Keratinocyte (primary cell): ENCODE results near the gene IGFLR1. TPM values are rescaled to one million over a fixed set of nuclear protein-coding genes. Genes with fewer than 3 reads are reported as not detected.

Source experiments
- DNase-seq: peaks from one replicate; pipeline ENCODE4 v3.0.0-alpha.2; 2011; ENCODE audit warnings: low read depth, missing footprints, low spot score
- FAIRE-seq: peaks from 2 replicates; lab custom pipeline; 2011; peaks lifted over from hg19 to GRCh38; lab: Jason Lieb, UNC
- H2AFZ ChIP-seq: 2 replicates; pipeline ENCODE4 v1.6.0; 2012; ENCODE audit warnings: low read length, control low read depth, inconsistent platforms; ENCODE audit not compliant: control insufficient read depth
- H3K27ac ChIP-seq: 2 replicates; pipeline ENCODE4 v1.5.1; 2011; ENCODE audit warnings: low read length; ENCODE audit not compliant: control insufficient read depth, insufficient read depth
- H3K27me3 ChIP-seq: 3 replicates; pipeline ENCODE4 v1.6.0; 2011; ENCODE audit warnings: low read length; ENCODE audit not compliant: control insufficient read depth, insufficient read depth; ENCODE audit errors: extremely low read depth
- H3K36me3 ChIP-seq, 2 experiments: 2 replicates in 1 of 2; 3 replicates in 1 of 2; pipeline ENCODE4 v1.5.1; 2011; ENCODE audit warnings: low read length in 2 of 2, mild to moderate bottlenecking in 1 of 2; ENCODE audit not compliant: control insufficient read depth in 2 of 2, insufficient read depth in 2 of 2; ENCODE audit errors: extremely low read depth in 1 of 2
- H3K4me1 ChIP-seq: 3 replicates; pipeline ENCODE4 v1.5.1; 2011; ENCODE audit warnings: low read length; ENCODE audit not compliant: control insufficient read depth, insufficient read depth; ENCODE audit errors: extremely low read depth
- H3K4me2 ChIP-seq: 3 replicates; pipeline ENCODE4 v1.6.0; 2011; ENCODE audit warnings: low read depth, low read length; ENCODE audit not compliant: control insufficient read depth, insufficient read depth; ENCODE audit errors: extremely low read depth
- H3K4me3 ChIP-seq, 3 experiments: fragments of 200-600 bp in 1 of 3; sonication (generic) in 1 of 3; 2 replicates in 2 of 3; 3 replicates in 1 of 3; pipeline ENCODE4 v1.5.1; 2011 to 2016; ENCODE audit warnings: low read length in 3 of 3, mild to moderate bottlenecking in 3 of 3, control low read depth in 2 of 3, inconsistent platforms in 1 of 3, low read depth in 1 of 3, mixed read lengths in 1 of 3, mixed run types in 1 of 3, moderate library complexity in 1 of 3; ENCODE audit not compliant: control insufficient read depth in 2 of 3, insufficient read depth in 2 of 3; ENCODE audit errors: extremely low read depth in 1 of 3
- H3K79me2 ChIP-seq: 2 replicates; pipeline ENCODE4 v1.6.0; 2012; ENCODE audit warnings: low read length; ENCODE audit not compliant: control insufficient read depth, insufficient read depth
- H3K9ac ChIP-seq: 3 replicates; pipeline ENCODE4 v1.6.0; 2011; ENCODE audit warnings: low read length; ENCODE audit not compliant: control insufficient read depth, insufficient read depth; ENCODE audit errors: extremely low read depth
- H3K9me1 ChIP-seq: 3 replicates; pipeline ENCODE4 v1.6.0; 2011; ENCODE audit warnings: low read length; ENCODE audit not compliant: control insufficient read depth, insufficient read depth; ENCODE audit errors: extremely low read depth
- H3K9me3 ChIP-seq: 2 replicates; pipeline ENCODE4 v1.5.1; 2012; ENCODE audit warnings: low read depth, low read length; ENCODE audit not compliant: control insufficient read depth
- H4K20me1 ChIP-seq: 3 replicates; pipeline ENCODE4 v1.6.0; 2011; ENCODE audit warnings: low read length; ENCODE audit not compliant: control insufficient read depth, insufficient read depth; ENCODE audit errors: extremely low read depth
- EZH2 ChIP-seq: IDR thresholded peaks from one replicate; pipeline ENCODE4 v1.6.1; 2012; ENCODE audit warnings: inconsistent platforms, mild to moderate bottlenecking, low read length, moderate library complexity
- dilution Hi-C: fragments of 300-500 bp; cut with MboI; formaldehyde crosslinking; loops from one replicate; pipeline ENCODE4 v1.7.0; 2020; ENCODE audit warnings: low sequenced_read_pairs; ENCODE audit not compliant: extremely low pct_ligation_motif_present
- polyA plus RNA-seq, 5 experiments: library from polyadenylated mRNA; depleted of rRNA in 3 of 5; stranded (reverse) in 3 of 5; stranded (forward) in 1 of 5; unstranded in 1 of 5; fragments of >200 nt; gene quantifications; 1 replicate in 1 of 5; 2 replicates in 3 of 5; 3 replicates in 1 of 5; pipeline versions ENCODE4 v1.2.1 to v1.2.3, GENCODE V29; 2011 to 2012; ENCODE audit warnings: missing spikeins in 2 of 5, low read depth in 1 of 5, low replicate concordance in 1 of 5
- TF ChIP-seq, protein P1 (sequence below), 3 experiments: IDR thresholded peaks in 1 of 3; conservative IDR thresholded peaks in 1 of 3; optimal IDR thresholded peaks in 1 of 3; 2 replicates in 2 of 3; 3 replicates in 1 of 3; pipeline versions ENCODE3 to v1.5.1; 2011; ENCODE audit warnings: low read length in 3 of 3, mild to moderate bottlenecking in 3 of 3, moderate library complexity in 2 of 3, control low read depth in 1 of 3, inconsistent platforms in 1 of 3; ENCODE audit not compliant: insufficient read depth in 2 of 3; ENCODE audit errors: extremely low read depth in 1 of 3

IGFLR1 gene
- polyA plus RNA-seq, 1 donor (not counting 4 experiments of a cell fraction or from before 2014, with no cell fraction given): 0.34 TPM

GRCh38 chr19:35776102-35776788 is 34.0 kb upstream of the IGFLR1 start:
- Histone ChIP-seq H3K4me1 (peaks cover 4% of the 10 kb centered on the region), H3K9me3 (no peaks in the 10 kb centered on the region), H3K4me3 (peak overlapping the region in 2 of 3 experiments; percentile 45 to 60), H3K9me1 (no peaks in the 10 kb centered on the region), H3K9ac (no peak overlapping the region), H2AFZ (no peak overlapping the region), H3K27ac (no peak overlapping the region), H3K27me3 (no peaks in the 10 kb centered on the region), H3K79me2 (no peaks in the 10 kb centered on the region), H3K4me2 (peak overlapping the region; percentile 80), H3K36me3 (no peaks in the 10 kb centered on the region), H4K20me1 (no peaks in the 10 kb centered on the region)
- TF ChIP-seq EZH2: no peak
- TF ChIP-seq, protein P1, sequence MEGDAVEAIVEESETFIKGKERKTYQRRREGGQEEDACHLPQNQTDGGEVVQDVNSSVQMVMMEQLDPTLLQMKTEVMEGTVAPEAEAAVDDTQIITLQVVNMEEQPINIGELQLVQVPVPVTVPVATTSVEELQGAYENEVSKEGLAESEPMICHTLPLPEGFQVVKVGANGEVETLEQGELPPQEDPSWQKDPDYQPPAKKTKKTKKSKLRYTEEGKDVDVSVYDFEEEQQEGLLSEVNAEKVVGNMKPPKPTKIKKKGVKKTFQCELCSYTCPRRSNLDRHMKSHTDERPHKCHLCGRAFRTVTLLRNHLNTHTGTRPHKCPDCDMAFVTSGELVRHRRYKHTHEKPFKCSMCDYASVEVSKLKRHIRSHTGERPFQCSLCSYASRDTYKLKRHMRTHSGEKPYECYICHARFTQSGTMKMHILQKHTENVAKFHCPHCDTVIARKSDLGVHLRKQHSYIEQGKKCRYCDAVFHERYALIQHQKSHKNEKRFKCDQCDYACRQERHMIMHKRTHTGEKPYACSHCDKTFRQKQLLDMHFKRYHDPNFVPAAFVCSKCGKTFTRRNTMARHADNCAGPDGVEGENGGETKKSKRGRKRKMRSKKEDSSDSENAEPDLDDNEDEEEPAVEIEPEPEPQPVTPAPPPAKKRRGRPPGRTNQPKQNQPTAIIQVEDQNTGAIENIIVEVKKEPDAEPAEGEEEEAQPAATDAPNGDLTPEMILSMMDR (optimal IDR thresholded peaks at IDR 0.05 in 1 of 3, IDR thresholded peaks at IDR 0.05 in 1 of 3, conservative IDR thresholded peaks at IDR 0.05 in 1 of 3; ENCODE audit: extremely low read depth in 1 of 3, insufficient read depth in 2 of 3, low read length in 3 of 3): no peak
- DNase-seq (no peak), FAIRE-seq (no peak)
- dilution Hi-C loops: no loop called here

GRCh38 chr19:35775298-35776101 is 33.2 kb upstream of the IGFLR1 start, which contains the start of gene ARHGAP33:
TSS of gene ARHGAP33 (plus strand) at chr19:35775564. CDS start at chr19:35775659, 95 bp downstream.
- no peaks in the 10 kb centered on the region for H3K9me1 ChIP-seq
- dilution Hi-C loops: no loop called here
- no peaks in the 10 kb centered on the region for H4K20me1 ChIP-seq
- H3K4me3 ChIP-seq: peak within 1 kb of the TSS; percentile 45 to 60 (median 58)
- peak within 1 kb of the TSS; percentile 80 for H3K4me2 ChIP-seq
- peak within 1 kb of the TSS; percentile 76 for H2AFZ ChIP-seq
- H3K27ac ChIP-seq: no peak within 1 kb of the TSS
- no peak for TF ChIP-seq EZH2
- TF ChIP-seq, protein P1 (optimal IDR thresholded peaks at IDR 0.05 in 1 of 3, IDR thresholded peaks at IDR 0.05 in 1 of 3, conservative IDR thresholded peaks at IDR 0.05 in 1 of 3; ENCODE audit: extremely low read depth in 1 of 3, insufficient read depth in 2 of 3, low read length in 3 of 3): no peak
- FAIRE-seq: no peak
- peak; percentile 61 for DNase-seq
- no peaks in the 10 kb centered on the region for H3K27me3 ChIP-seq
- H3K4me1 ChIP-seq: peaks cover 4% of the 10 kb centered on the region
- no peaks in the 10 kb centered on the region for H3K79me2 ChIP-seq
- no peaks in the 10 kb centered on the region for H3K9me3 ChIP-seq
- H3K9ac ChIP-seq: no peak within 1 kb of the TSS
- no peaks in the 10 kb centered on the region for H3K36me3 ChIP-seq
